Lower leg skin (tissue), 4 donors: ENCODE data around the gene IL31. TPM values are rescaled to one million over a fixed set of nuclear protein-coding genes. Genes with fewer than 3 reads are reported as not detected.

Experiments used
- DNase-seq, 2 donors: peaks; one replicate each; pipeline ENCODE4 v3.0.0-alpha.2; 2019; ENCODE audit warnings: low spot score in 2 of 2
- H3K4me3 ChIP-seq: fragments of 200-600 bp; sonication (generic); 2 replicates; pipeline ENCODE4 v1.5.1; 2017; ENCODE audit warnings: mild to moderate bottlenecking, low read depth; ENCODE audit not compliant: poor library complexity, severe bottlenecking
- CTCF ChIP-seq, 3 donors: fragments of 450-650 bp; IDR thresholded peaks; one replicate each; pipeline ENCODE4 v1.5.1; 2016; ENCODE audit warnings: antibody characterized with exemption in 3 of 3, mild to moderate bottlenecking in 3 of 3, moderate library complexity in 2 of 3
- POLR2A ChIP-seq, 2 donors: fragments of 450-650 bp; IDR thresholded peaks; one replicate each; pipeline ENCODE4 v1.6.1; 2016 to 2017; ENCODE audit warnings: antibody characterized with exemption in 2 of 2, mild to moderate bottlenecking in 1 of 2, moderate library complexity in 1 of 2
- WGBS, 2 donors: methylation state at CpG; one replicate each; pipeline ENCODE4 v1.1.5; 2018; 5-methylcytosine and 5-hydroxymethylcytosine counted together
- intact Hi-C: fragments of 100-400 bp; cut with DNase I; formaldehyde crosslinking; loops from one replicate; pipeline ENCODE4 v1.15.0; 2023; ENCODE audit warnings: low total_unique reads
- total RNA-seq, 4 donors: library from RNA; depleted of rRNA; stranded (reverse); fragments of >200 nt; gene quantifications; one replicate each; pipeline ENCODE4 v1.1.0, GENCODE V29; 2016

The IL31 gene
- total RNA-seq, 4 donors from 2014 or later = not detected

GRCh38 chr12:122168492-122168891 lies 5.5 kb downstream of the IL31 start:
- no peak for DNase-seq
- 92 to 93% methylated on average over 3 of the region's 3 CpGs for WGBS, 2 donors
- TF ChIP-seq POLR2A (IDR thresholded peaks at IDR 0.05) (no peak), CTCF (IDR thresholded peaks at IDR 0.05) (no peak)
- intact Hi-C loops = no loop called here
- no peak overlapping the region for H3K4me3 ChIP-seq

GRCh38 chr12:122167356-122167925 lies 6.6 kb downstream of the IL31 start:
- intact Hi-C loops = no loop called here
- no peak overlapping the region for H3K4me3 ChIP-seq
- TF ChIP-seq POLR2A (IDR thresholded peaks at IDR 0.05) (no peak), CTCF (IDR thresholded peaks at IDR 0.05) (no peak)
- WGBS, 2 donors = 81 to 84% methylated on average over 10 of the region's 10 CpGs
- DNase-seq = no peak

GRCh38 chr12:122166422-122167349 lies 7.3 kb downstream of the IL31 start:
- 80 to 82% methylated on average over 22 of the region's 22 CpGs for WGBS, 2 donors
- TF ChIP-seq CTCF (IDR thresholded peaks at IDR 0.05) (no peak), POLR2A (IDR thresholded peaks at IDR 0.05) (no peak)
- DNase-seq = no peak
- intact Hi-C loops = no loop called here
- H3K4me3 ChIP-seq = no peak overlapping the region

- DNase-seq = no peak
- TF ChIP-seq POLR2A (IDR thresholded peaks at IDR 0.05) = no peak
- no peak for TF ChIP-seq CTCF (IDR thresholded peaks at IDR 0.05)
- 69 to 83% methylated on average over 3 of the region's 3 CpGs for WGBS, 2 donors
- no peak overlapping the region for H3K4me3 ChIP-seq
- intact Hi-C loops = no loop called here
Measured at GRCh38 chr12:122162976-122163375, 11.0 kb downstream of the IL31 start.

- no peak for TF ChIP-seq CTCF (IDR thresholded peaks at IDR 0.05)
- TF ChIP-seq POLR2A (IDR thresholded peaks at IDR 0.05) = no peak
- H3K4me3 ChIP-seq = no peak overlapping the region
- no peak for DNase-seq
- WGBS, 2 donors = 69 to 74% methylated on average over 8 of the region's 8 CpGs
- intact Hi-C loops = no loop called here
Measured at GRCh38 chr12:122161682-122162081, 12.3 kb downstream of the IL31 start.
